ENCODE measurements around the gene TPM3.
A peak's percentile ranks its signal among the peaks of the same experiment; 100 is the strongest.
"Not testable (repeated sequence)": the region's sequence is repeated elsewhere in the genome, so short reads cannot be mapped to it uniquely, and the experiment has no call there.

The TPM3 gene

GRCh38 chr1:154207262-154207661, 15.4 kb upstream of the TPM3 start:
- no peak overlapping the region for H3K4me3 ChIP-seq (ENCODE audit: low read depth, low read length)
- DNase-seq (ENCODE audit: low read depth), result no peak
- TF ChIP-seq, protein P1, sequence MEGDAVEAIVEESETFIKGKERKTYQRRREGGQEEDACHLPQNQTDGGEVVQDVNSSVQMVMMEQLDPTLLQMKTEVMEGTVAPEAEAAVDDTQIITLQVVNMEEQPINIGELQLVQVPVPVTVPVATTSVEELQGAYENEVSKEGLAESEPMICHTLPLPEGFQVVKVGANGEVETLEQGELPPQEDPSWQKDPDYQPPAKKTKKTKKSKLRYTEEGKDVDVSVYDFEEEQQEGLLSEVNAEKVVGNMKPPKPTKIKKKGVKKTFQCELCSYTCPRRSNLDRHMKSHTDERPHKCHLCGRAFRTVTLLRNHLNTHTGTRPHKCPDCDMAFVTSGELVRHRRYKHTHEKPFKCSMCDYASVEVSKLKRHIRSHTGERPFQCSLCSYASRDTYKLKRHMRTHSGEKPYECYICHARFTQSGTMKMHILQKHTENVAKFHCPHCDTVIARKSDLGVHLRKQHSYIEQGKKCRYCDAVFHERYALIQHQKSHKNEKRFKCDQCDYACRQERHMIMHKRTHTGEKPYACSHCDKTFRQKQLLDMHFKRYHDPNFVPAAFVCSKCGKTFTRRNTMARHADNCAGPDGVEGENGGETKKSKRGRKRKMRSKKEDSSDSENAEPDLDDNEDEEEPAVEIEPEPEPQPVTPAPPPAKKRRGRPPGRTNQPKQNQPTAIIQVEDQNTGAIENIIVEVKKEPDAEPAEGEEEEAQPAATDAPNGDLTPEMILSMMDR (IDR thresholded peaks at IDR 0.05; ENCODE audit: low read depth, low read length, missing control alignments), result no peak
- in situ Hi-C loops (cut with HindIII; ENCODE audit: low sequenced_read_pairs), result no loop called here

DNA sequence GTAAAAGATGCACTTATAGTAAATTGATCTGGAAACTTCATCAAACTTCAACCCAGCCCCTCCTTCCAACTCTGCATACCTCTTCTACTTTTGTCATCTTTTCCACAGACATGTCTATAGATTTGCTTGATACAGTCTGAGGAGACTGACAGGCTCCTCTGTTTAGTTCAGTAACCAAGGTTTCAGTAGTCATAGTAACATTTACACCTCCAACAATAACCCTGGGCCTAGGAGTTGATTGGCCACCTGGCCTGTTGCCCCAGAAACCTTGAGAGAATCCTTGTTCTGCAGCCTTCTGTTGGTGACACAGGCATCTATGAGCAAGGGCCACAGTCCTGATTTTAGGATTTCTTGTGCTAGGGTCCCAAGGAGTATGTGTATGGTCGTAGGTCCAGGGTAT, 14.3 kb upstream of the TPM3 start, which contains the start of gene CFAP141:
Gene CFAP141 (minus strand): TSS at position 138 of the 400 bp plus-strand sequence. CDS start 26 bp downstream, at position 112.
- H3K4me3 ChIP-seq (ENCODE audit: low read depth, low read length), result no peak within 1 kb of the TSS
- DNase-seq (ENCODE audit: low read depth), result no peak
- TF ChIP-seq, protein P1 (IDR thresholded peaks at IDR 0.05; ENCODE audit: low read depth, low read length, missing control alignments), result no peak
- in situ Hi-C loops (cut with HindIII; ENCODE audit: low sequenced_read_pairs), result no loop called here

DNA sequence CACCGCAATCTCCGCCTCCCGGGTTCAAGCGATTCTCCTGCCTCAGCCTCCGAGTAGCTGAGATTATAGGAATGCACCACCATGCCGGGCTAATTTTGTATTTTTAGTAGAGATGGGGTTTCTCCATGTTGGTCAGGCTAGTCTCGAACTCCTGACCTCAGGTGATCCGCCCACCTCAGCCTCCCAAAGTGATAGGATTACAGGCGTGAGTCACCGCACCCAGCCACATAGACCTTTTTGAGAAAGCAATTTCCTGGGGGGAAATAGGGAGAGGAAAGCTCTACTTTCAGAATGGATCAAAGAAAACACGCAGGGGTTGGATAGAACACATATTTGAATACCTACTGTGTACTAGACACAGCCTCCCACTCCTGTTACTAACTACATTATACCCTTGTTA, 13.9 kb upstream of the TPM3 start:
- DNase-seq (ENCODE audit: low read depth); in situ Hi-C loops (cut with HindIII; ENCODE audit: low sequenced_read_pairs); H3K4me3 ChIP-seq (ENCODE audit: low read depth, low read length): not testable (repeated sequence)

GRCh38 chr1:154199563-154199879, 7.6 kb upstream of the TPM3 start:
- H3K4me3 ChIP-seq (ENCODE audit: low read depth, low read length), result no peak overlapping the region
- no peak for DNase-seq (ENCODE audit: low read depth)
- TF ChIP-seq, protein P1 (IDR thresholded peaks at IDR 0.05; ENCODE audit: low read depth, low read length, missing control alignments), result no peak
- in situ Hi-C loops (cut with HindIII; ENCODE audit: low sequenced_read_pairs), result no loop called here

GRCh38 chr1:154198756-154199562, 7.1 kb upstream of the TPM3 start:
- H3K4me3 ChIP-seq (ENCODE audit: low read depth, low read length), result no peak overlapping the region
- in situ Hi-C loops (cut with HindIII; ENCODE audit: low sequenced_read_pairs), result no loop called here
- peak; percentile 45 for DNase-seq (ENCODE audit: low read depth)
- TF ChIP-seq, protein P1 (IDR thresholded peaks at IDR 0.05; ENCODE audit: low read depth, low read length, missing control alignments), result peak; percentile 57

DNA sequence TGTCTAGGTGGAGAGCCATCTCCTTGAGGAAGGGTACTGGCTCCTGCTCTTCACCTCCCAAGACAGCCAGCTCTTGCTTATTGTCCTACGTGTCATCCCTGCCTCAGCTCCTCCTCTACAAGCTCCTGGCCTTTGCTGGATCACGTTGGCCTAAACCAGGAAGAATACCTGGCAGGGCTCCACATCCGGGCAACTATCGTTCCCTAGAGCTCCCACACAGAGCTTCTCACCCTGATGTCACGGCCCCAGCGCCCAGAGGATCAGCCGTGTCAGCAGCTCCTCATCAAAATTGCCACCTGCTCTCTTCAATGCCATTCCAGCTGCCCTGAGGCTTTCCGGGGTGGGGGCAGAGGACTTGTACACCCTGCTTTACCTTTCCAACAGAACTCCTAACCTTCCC, 1.9 kb upstream of the TPM3 start:
- H3K4me3 ChIP-seq (ENCODE audit: low read depth, low read length), result no peak overlapping the region
- in situ Hi-C loops (cut with HindIII; ENCODE audit: low sequenced_read_pairs), result no loop called here
- no peak for DNase-seq (ENCODE audit: low read depth)
- TF ChIP-seq, protein P1 (IDR thresholded peaks at IDR 0.05; ENCODE audit: low read depth, low read length, missing control alignments), result no peak

DNA sequence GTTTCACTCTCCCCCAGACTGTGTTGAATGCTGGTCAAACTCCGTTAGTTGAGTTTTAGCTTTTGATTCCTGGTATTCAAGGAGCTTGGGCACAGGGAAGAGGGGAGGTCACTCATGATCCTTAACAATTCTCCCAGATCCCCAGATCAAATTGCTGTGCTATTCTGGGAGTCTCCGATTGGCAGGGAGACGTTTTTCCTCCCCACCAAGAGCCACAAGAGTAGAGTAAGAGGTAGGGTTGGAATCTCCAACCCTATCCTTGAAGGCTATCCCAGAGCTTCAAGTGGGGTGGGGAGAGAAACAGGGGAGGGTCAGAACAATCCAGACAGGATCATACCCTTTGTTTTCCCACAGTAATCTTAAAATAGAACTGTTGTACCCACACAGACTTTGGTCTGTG, 576 bp upstream of the TPM3 start:
- in situ Hi-C loops (cut with HindIII; ENCODE audit: low sequenced_read_pairs), result no loop called here

More for the DNA sequence above, 576 bp upstream of the TPM3 start:
- TF ChIP-seq, protein P1 (IDR thresholded peaks at IDR 0.05; ENCODE audit: low read depth, low read length, missing control alignments), result no peak
- DNase-seq (ENCODE audit: low read depth), result no peak
- no peak overlapping the region for H3K4me3 ChIP-seq (ENCODE audit: low read depth, low read length)
